VCaP (cell line): ENCODE data around the gene TAB2.

Experiments
- H3K27ac ChIP-seq: fragments of 450-650 bp; 2 replicates; pipeline ENCODE4 v1.5.1; 2017
- CTCF ChIP-seq: fragments of 450-650 bp; conservative IDR thresholded peaks from 2 replicates; pipeline ENCODE4 v1.5.1; 2017; ENCODE audit warnings: mild to moderate bottlenecking, moderate library complexity

TAB2 gene

GRCh38 chr6:149451376-149452036 is 134.0 kb downstream of the TAB2 start:
- TF ChIP-seq CTCF: no peak
- no peak overlapping the region; the same call in 1 of the 2 replicates for H3K27ac ChIP-seq

- peak overlapping the region; percentile 79 for H3K27ac ChIP-seq
- no peak for TF ChIP-seq CTCF
Measured at GRCh38 chr6:149452037-149452939, 134.8 kb downstream of the TAB2 start.

GRCh38 chr6:149453597-149454345 is 136.3 kb downstream of the TAB2 start:
- no peak for TF ChIP-seq CTCF
- H3K27ac ChIP-seq: peak overlapping the region; percentile 79

GRCh38 chr6:149454346-149454848 is 136.9 kb downstream of the TAB2 start:
- peak overlapping the region; percentile 79 for H3K27ac ChIP-seq
- no peak for TF ChIP-seq CTCF

GRCh38 chr6:149455031-149455732 is 137.7 kb downstream of the TAB2 start:
- no peak for TF ChIP-seq CTCF
- H3K27ac ChIP-seq: peak overlapping the region; percentile 79

- no peak overlapping the region; the same call in 1 of the 2 replicates for H3K27ac ChIP-seq
- no peak for TF ChIP-seq CTCF
Measured at GRCh38 chr6:149456311-149457021, 139.0 kb downstream of the TAB2 start.
